Cardiac fibroblast (primary cell): ENCODE results near the gene KIF16B.

Experiments used
- DNase-seq, 2 donors: peaks; one replicate each; pipeline versions ENCODE4 v3.0.0 to v3.0.0-alpha.2; 2010; ENCODE audit warnings: low read depth in 2 of 2
- H3K4me3 ChIP-seq, 2 donors: replicated peaks in 1 of 2; 1 replicate in 1 of 2; 2 replicates in 1 of 2; pipeline ENCODE4 v1.5.1; 2011; ENCODE audit warnings: low read depth in 2 of 2, low read length in 2 of 2, mild to moderate bottlenecking in 2 of 2, moderate library complexity in 1 of 2
- TF ChIP-seq, protein P1 (sequence below): IDR thresholded peaks from one replicate; pipeline ENCODE4 v1.5.1; 2011; ENCODE audit warnings: low read depth, mild to moderate bottlenecking, low read length, inconsistent platforms

KIF16B gene

DNA sequence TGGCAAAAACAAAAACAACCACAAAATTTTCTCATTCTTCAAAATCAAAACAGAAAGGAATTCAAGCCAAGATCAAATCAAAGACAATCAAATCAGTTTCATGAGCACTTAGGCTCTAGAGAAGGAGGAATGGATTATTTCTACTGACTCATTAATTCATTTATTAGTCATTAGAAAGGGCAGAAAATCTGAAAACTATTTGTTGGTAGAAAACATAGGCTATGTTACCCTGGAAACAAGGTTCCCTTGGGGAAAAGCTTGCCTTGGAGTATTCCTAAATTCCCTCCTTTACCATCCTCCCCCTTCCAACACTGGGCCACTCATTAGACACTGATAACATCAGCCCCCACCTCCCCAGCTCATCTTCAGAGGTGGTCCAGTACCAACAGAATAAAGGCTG is 17.5 kb downstream of the KIF16B start:
- DNase-seq, result peak; percentile 29 to 64
- TF ChIP-seq, protein P1, sequence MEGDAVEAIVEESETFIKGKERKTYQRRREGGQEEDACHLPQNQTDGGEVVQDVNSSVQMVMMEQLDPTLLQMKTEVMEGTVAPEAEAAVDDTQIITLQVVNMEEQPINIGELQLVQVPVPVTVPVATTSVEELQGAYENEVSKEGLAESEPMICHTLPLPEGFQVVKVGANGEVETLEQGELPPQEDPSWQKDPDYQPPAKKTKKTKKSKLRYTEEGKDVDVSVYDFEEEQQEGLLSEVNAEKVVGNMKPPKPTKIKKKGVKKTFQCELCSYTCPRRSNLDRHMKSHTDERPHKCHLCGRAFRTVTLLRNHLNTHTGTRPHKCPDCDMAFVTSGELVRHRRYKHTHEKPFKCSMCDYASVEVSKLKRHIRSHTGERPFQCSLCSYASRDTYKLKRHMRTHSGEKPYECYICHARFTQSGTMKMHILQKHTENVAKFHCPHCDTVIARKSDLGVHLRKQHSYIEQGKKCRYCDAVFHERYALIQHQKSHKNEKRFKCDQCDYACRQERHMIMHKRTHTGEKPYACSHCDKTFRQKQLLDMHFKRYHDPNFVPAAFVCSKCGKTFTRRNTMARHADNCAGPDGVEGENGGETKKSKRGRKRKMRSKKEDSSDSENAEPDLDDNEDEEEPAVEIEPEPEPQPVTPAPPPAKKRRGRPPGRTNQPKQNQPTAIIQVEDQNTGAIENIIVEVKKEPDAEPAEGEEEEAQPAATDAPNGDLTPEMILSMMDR, result no peak
- H3K4me3 ChIP-seq, result no peak overlapping the region

- no peak overlapping the region for H3K4me3 ChIP-seq
- TF ChIP-seq, protein P1, result no peak
- no peak for DNase-seq
Observed at GRCh38 chr20:16554766-16555543, 18.3 kb downstream of the KIF16B start.

- TF ChIP-seq, protein P1, result no peak
- no peak for DNase-seq
- no peak overlapping the region for H3K4me3 ChIP-seq
Observed at GRCh38 chr20:16553684-16554083, 19.6 kb downstream of the KIF16B start.

- TF ChIP-seq, protein P1, result no peak
- H3K4me3 ChIP-seq, result no peak overlapping the region
- DNase-seq, result no peak
Observed at GRCh38 chr20:16553101-16553500, 20.1 kb downstream of the KIF16B start.

DNA sequence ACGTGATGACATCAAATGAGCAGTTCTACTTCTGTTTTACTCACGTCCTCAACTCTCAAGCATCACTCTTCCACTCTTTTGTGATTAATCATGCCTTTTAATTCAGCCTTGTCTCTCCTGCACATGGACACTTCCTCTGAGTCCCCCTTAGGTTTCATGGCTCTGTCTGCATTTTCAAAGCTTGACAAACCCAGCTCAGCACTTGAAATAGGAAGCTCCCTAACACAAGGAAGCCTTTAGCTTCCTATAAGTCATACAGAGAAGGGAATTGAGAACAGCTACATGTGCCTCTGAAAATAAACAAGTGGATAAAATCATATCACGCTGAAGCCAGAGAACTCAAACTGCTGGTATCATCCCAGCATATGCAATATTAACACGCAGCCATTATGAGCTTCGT is 21.2 kb downstream of the KIF16B start:
- DNase-seq, result no peak
- TF ChIP-seq, protein P1, result no peak

GRCh38 chr20:16551607-16552006 is 21.6 kb downstream of the KIF16B start:
- H3K4me3 ChIP-seq, result no peak overlapping the region
- DNase-seq, result no peak
- TF ChIP-seq, protein P1, result no peak

More for the DNA sequence above, 21.2 kb downstream of the KIF16B start:
- H3K4me3 ChIP-seq, result no peak overlapping the region
